ENCODE measurements around the gene DLGAP4. TPM values are rescaled to one million over a fixed set of nuclear protein-coding genes. Genes with fewer than 3 reads are reported as not detected.

Gene DLGAP4
- total RNA-seq, 4 donors from 2014 or later: 18.8 to 46.7 (median 45.0) TPM

DNA sequence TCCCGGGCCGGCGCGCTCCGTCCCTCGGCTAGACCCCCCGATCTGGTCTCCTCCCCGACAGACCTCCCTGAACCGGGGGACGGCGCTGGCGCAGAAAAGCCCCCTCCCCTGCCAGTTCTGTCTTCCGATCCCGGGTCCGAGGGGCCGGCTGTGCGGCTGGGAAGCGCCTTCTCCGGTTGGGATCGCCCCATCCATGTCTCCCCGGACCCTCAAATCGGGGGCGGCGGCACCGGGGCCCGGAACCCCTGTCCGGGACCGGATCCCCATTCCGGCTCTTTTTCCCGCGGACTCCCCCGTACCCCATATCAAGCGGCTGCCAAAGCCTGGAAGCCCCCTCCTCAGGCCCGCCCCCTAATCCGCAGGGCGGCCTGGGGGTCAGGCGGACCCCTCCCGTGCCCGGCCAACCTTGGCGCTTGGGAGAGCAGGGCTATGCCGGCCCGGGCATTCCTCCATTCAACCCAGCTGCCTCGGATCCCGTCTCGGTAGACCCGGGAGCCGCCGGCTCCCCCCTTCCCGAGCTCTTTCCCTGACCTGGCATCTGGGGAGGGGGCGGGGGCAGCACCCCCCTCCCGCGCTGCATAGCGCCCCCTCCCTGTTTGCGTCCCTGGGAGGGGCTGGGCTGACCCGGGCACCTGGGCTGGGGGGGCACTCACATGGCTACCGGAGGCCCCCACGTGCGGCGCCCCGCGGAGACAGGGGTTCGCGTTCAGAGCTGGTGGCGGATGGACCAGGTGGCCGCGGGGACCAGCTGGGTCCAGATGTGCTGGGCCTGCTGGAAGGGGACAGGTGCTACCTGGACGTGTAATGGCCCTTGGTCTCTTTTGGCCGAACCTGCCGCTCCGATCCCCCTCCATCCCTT lies 643 bp downstream of the DLGAP4 start:
- TF ChIP-seq, protein P1, sequence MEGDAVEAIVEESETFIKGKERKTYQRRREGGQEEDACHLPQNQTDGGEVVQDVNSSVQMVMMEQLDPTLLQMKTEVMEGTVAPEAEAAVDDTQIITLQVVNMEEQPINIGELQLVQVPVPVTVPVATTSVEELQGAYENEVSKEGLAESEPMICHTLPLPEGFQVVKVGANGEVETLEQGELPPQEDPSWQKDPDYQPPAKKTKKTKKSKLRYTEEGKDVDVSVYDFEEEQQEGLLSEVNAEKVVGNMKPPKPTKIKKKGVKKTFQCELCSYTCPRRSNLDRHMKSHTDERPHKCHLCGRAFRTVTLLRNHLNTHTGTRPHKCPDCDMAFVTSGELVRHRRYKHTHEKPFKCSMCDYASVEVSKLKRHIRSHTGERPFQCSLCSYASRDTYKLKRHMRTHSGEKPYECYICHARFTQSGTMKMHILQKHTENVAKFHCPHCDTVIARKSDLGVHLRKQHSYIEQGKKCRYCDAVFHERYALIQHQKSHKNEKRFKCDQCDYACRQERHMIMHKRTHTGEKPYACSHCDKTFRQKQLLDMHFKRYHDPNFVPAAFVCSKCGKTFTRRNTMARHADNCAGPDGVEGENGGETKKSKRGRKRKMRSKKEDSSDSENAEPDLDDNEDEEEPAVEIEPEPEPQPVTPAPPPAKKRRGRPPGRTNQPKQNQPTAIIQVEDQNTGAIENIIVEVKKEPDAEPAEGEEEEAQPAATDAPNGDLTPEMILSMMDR (IDR thresholded peaks at IDR 0.05 in 4 of 5, conservative IDR thresholded peaks at IDR 0.05 in 1 of 5): no peak
- no peak for TF ChIP-seq POLR2A (IDR thresholded peaks at IDR 0.05)
- Histone ChIP-seq H3K4me1 (peaks cover 4% of the 10 kb centered on the region in 2 donors), H3K36me3 (no peaks in the 10 kb centered on the region), H3K9me3 (no peaks in the 10 kb centered on the region), H3K27ac (no peak overlapping the region), H3K4me3 (peak overlapping the region; percentile 7 to 36 (median 27)), H3K27me3 (peaks cover 68 to 74% (median 68%) of the 10 kb centered on the region in 3 donors)
- intact Hi-C loops (cut with DNase I; ENCODE audit: low total_unique reads) (no loop called here), in situ Hi-C loops (cut with MboI; ENCODE audit: low sequenced_read_pairs in 4 of 4) (no loop called here)
- ATAC-seq: no peak
- no peak for DNase-seq

DNA sequence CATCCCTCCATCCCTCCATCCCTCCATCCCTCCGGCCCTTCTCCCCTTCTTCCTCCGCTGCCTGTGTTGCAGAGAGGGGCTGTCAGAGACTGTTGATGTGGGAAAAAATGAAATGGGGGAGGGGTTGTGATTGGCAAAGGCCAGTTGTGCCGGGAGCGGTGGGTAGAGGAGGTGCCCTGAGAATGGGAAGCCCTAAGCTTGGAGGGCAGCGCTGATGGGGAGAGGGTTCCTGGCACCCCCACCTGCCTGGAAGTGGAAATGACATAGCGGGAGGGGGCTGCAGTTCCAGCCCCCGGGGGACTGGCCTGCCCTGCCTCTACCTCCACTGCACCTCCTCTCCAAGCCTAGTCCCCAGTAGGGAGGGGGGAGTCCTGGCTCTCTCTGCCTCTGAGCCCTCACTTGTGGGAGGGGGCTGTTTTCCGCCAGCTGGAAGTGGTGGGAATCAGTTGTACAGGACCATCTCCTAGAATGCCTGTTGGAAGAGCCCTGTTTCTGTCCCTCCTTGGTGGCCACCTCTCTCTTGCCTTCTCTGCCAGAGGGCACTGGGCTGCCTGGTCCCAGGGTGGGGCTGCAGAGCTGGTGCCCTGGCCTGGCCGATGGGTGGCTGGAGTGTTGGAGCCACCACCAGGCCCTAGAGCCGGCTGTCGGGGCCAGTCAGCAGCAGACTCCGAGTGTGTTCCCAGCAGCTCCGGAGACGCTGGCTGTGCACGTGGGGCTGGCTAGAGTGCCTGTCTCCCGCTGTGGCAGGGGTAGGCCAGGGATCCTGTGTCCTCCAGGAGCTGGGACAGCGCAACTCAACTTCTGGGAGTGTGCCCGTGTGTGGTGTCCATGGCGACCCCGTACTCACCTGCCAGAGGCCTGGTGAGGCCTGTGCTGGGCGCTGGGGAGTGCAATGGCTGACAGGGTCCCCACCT lies 1.5 kb downstream of the DLGAP4 start:
- no peak overlapping the region for H3K4me3 ChIP-seq
- H3K9me3 ChIP-seq: no peaks in the 10 kb centered on the region
- peaks cover 4% of the 10 kb centered on the region in 2 donors for H3K4me1 ChIP-seq
- DNase-seq: no peak
- TF ChIP-seq, protein P1 (IDR thresholded peaks at IDR 0.05 in 4 of 5, conservative IDR thresholded peaks at IDR 0.05 in 1 of 5): no peak
- no peak for TF ChIP-seq POLR2A (IDR thresholded peaks at IDR 0.05)
- no peak for ATAC-seq
- intact Hi-C loops (cut with DNase I; ENCODE audit: low total_unique reads): no loop called here
- H3K27me3 ChIP-seq: peaks cover 64 to 80% (median 71%) of the 10 kb centered on the region in 3 donors
- in situ Hi-C loops (cut with MboI; ENCODE audit: low sequenced_read_pairs in 4 of 4): no loop called here
- no peaks in the 10 kb centered on the region for H3K36me3 ChIP-seq
- H3K27ac ChIP-seq: no peak overlapping the region

DNA sequence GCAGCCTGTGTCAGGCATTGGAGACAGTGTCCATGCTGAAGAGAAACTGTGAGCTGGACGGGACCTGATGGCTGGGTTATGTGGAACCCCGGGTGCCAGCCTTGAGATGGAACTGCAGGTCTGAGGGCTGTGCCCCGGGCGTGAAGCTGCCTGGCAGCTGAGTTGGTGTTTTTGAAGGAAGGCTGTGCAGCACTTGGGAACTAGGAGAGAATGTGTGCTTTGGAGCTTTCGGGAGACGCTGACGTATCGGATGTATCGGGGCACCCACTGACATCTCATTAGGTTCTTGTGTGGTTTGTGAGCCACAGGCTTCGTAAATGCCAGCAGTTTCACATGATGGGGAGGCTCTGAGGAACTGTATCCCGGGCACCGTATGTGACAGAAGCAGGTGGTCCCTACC lies 2.2 kb downstream of the DLGAP4 start:
- Histone ChIP-seq H3K4me3 (no peak overlapping the region), H3K36me3 (no peaks in the 10 kb centered on the region), H3K27me3 (peaks cover 60 to 78% (median 71%) of the 10 kb centered on the region in 3 donors), H3K9me3 (no peaks in the 10 kb centered on the region), H3K4me1 (peaks cover 4% of the 10 kb centered on the region in 2 donors), H3K27ac (no peak overlapping the region)
- DNase-seq: no peak
- no peak for TF ChIP-seq POLR2A (IDR thresholded peaks at IDR 0.05)
- TF ChIP-seq, protein P1 (IDR thresholded peaks at IDR 0.05 in 4 of 5, conservative IDR thresholded peaks at IDR 0.05 in 1 of 5): no peak
- intact Hi-C loops (cut with DNase I; ENCODE audit: low total_unique reads) (no loop called here), in situ Hi-C loops (cut with MboI; ENCODE audit: low sequenced_read_pairs in 4 of 4) (no loop called here)
- ATAC-seq: no peak

DNA sequence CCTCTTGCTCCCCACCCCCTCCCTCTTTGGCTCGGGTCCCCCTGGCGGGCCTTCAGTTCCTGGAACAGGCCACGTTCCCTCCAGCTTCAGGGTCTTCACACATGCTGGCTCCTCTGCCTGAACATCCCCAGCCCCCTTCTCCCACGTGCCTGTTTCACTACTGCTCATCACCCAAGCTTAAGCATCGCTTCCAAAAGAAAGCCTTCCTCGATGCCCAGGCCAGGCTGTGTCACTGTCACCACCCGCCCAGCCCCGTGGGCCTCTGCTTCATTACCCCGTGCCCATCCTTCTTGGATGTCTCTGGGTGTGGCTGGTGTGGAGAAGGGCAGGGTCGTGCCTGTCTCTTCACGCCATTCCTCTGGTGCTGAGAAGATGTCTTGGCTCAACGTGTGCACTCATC lies 2.8 kb downstream of the DLGAP4 start:
- intact Hi-C loops (cut with DNase I; ENCODE audit: low total_unique reads): no loop called here
- peaks cover 4% of the 10 kb centered on the region in 2 donors for H3K4me1 ChIP-seq
- ATAC-seq: no peak

More for the DNA sequence above, 2.8 kb downstream of the DLGAP4 start:
- H3K9me3 ChIP-seq: no peaks in the 10 kb centered on the region
- H3K36me3 ChIP-seq: no peaks in the 10 kb centered on the region
- no peak for DNase-seq
- in situ Hi-C loops (cut with MboI; ENCODE audit: low sequenced_read_pairs in 4 of 4): no loop called here
- peaks cover 60 to 74% (median 68%) of the 10 kb centered on the region in 3 donors for H3K27me3 ChIP-seq
- no peak overlapping the region for H3K4me3 ChIP-seq
- TF ChIP-seq, protein P1 (IDR thresholded peaks at IDR 0.05 in 4 of 5, conservative IDR thresholded peaks at IDR 0.05 in 1 of 5): no peak
- TF ChIP-seq POLR2A (IDR thresholded peaks at IDR 0.05): no peak
- H3K27ac ChIP-seq: no peak overlapping the region

All from gastrocnemius medialis (tissue), 4 donors.